HG03354 (cell line): Measurements from ENCODE around the gene UBR7.

ENCODE experiments used
- ATAC-seq: cut with Tn5 transposase; IDR thresholded peaks from one replicate; pipeline ENCODE4 v1.9.1; 2021; ENCODE audit warnings: mild to moderate bottlenecking; ENCODE audit not compliant: unreplicated experiment, poor library complexity, severe bottlenecking

Gene UBR7

GRCh38 chr14:93240678-93241000 is 33.6 kb downstream of the UBR7 start:
- ATAC-seq: no peak

- no peak for ATAC-seq
These were observed 38.8 kb downstream of the UBR7 start for GRCh38 chr14:93245764-93246420.

- no peak for ATAC-seq
These were observed 39.5 kb downstream of the UBR7 start for GRCh38 chr14:93246534-93246933.

GRCh38 chr14:93249128-93249831 is 42.2 kb downstream of the UBR7 start:
- no peak for ATAC-seq

- no peak for ATAC-seq
These were observed 55.4 kb downstream of the UBR7 start for GRCh38 chr14:93262446-93262845.

- no peak for ATAC-seq
These were observed 56.4 kb downstream of the UBR7 start for GRCh38 chr14:93263416-93263815.

GRCh38 chr14:93266127-93266526 is 59.1 kb downstream of the UBR7 start:
- no peak for ATAC-seq

- no peak for ATAC-seq
These were observed 60.2 kb downstream of the UBR7 start for GRCh38 chr14:93267149-93267711.

GRCh38 chr14:93268406-93268805 is 61.4 kb downstream of the UBR7 start:
- no peak for ATAC-seq

GRCh38 chr14:93269341-93270068 is 62.4 kb downstream of the UBR7 start:
- ATAC-seq: no peak

GRCh38 chr14:93271111-93271510 is 64.1 kb downstream of the UBR7 start:
- no peak for ATAC-seq

- no peak for ATAC-seq
These were observed 67.2 kb downstream of the UBR7 start for GRCh38 chr14:93274055-93274806.

- ATAC-seq: no peak
These were observed 69.1 kb downstream of the UBR7 start for GRCh38 chr14:93276031-93276716.
